GM10266 (cell line): ENCODE data around the gene GNA12.

Experiments
- DNase-seq: peaks from one replicate; pipeline ENCODE4 v3.0.0; 2012; ENCODE audit errors: extremely low spot score
- CTCF ChIP-seq: IDR thresholded peaks from 2 replicates; pipeline ENCODE4 v1.5.1; 2012; ENCODE audit warnings: mild to moderate bottlenecking, low read depth; ENCODE audit not compliant: control insufficient read depth, insufficient read depth; ENCODE audit errors: missing control alignments

The GNA12 gene

GRCh38 chr7:2803342-2803692 is 40.8 kb downstream of the GNA12 start:
- TF ChIP-seq CTCF = no peak
- no peak for DNase-seq

- DNase-seq = no peak
- TF ChIP-seq CTCF = no peak
Measured at GRCh38 chr7:2802504-2803341, 41.4 kb downstream of the GNA12 start.

GRCh38 chr7:2802101-2802500 is 42.0 kb downstream of the GNA12 start:
- TF ChIP-seq CTCF = no peak
- no peak for DNase-seq

GRCh38 chr7:2800931-2801688 is 43.0 kb downstream of the GNA12 start:
- TF ChIP-seq CTCF = no peak
- no peak for DNase-seq

- TF ChIP-seq CTCF = no peak
- DNase-seq = no peak
Measured at GRCh38 chr7:2800220-2800930, 43.7 kb downstream of the GNA12 start.

- no peak for DNase-seq
- TF ChIP-seq CTCF = no peak
Measured at GRCh38 chr7:2799253-2799652, 44.9 kb downstream of the GNA12 start.
